Left colon (tissue), 2 donors: ENCODE data around the gene ARID4A. TPM values are rescaled to one million over a fixed set of nuclear protein-coding genes. Genes with fewer than 3 reads are reported as not detected.
"Not testable (repeated sequence)": the region's sequence is repeated elsewhere in the genome, so short reads cannot be mapped to it uniquely, and the experiment has no call there.

Experiments used
- ATAC-seq: fragments of 200-7000 bp; cut with Tn5 transposase; one replicate; pipeline ENCODE4 v1.9.1; 2020; ENCODE audit warnings: mild to moderate bottlenecking, moderate library complexity
- DNase-seq, 2 donors: peaks; one replicate each; pipeline ENCODE4 v3.0.0-alpha.2; 2020
- intact Hi-C, 2 donors: fragments of 100-400 bp; cut with DNase I in 1 of 2; cut with micrococcal nuclease in 1 of 2; formaldehyde crosslinking; loops; one replicate each; pipeline versions ENCODE4 v1.11.2 to v1.14.0; 2022; cut with DNase I, micrococcal nuclease
- total RNA-seq, 2 donors: library from RNA; stranded (reverse); fragmentation: NEBNext Ultra II Directional; extraction: Animal tissue kit (Norgen Biotek cat#: 25700); gene quantifications; one replicate each; pipeline ENCODE4 v1.2.1, GENCODE V29; 2021
- donor health status: DM: no; HTN: no; CAD: no.
- donor health status: DM: yes; HTN: yes; CAD: no.

ARID4A gene
- total RNA-seq, 2 donors from 2014 or later, result 23.4 to 34.0 TPM

DNA sequence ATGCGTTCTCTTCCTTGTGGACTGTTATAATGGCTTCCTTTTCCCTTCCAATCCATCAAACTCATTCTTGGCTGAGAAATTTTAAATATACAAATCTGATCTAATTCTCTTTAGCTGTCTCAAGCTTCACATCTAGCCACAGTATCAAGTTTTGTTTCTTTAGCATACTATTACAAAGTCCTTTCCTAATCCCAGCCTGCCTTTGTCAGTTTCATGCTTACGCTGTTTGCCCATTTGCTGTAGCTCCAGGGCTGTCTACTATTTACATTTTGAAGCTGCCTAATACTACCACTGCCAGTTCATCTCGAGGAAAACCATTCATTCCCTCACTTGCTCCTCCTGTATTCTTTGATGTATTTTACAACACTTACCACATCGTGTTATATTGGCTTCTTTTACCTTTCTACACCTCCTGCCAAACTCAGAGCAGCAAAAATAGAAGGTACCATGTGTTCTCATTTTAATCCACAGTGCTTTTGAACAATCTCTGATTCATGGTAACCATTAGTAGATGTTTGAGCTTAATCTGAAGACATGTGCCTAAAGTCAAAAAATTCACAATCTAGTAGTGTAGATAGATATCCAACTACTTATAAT lies 42.9 kb downstream of the ARID4A start:
- intact Hi-C loops, result no loop called here
- ATAC-seq (no peak), DNase-seq (no peak)

- intact Hi-C loops, ATAC-seq, DNase-seq: not testable (repeated sequence)
Measured at GRCh38 chr14:58343535-58343934, 45.2 kb downstream of the ARID4A start.

- intact Hi-C loops, result no loop called here
- DNase-seq (no peak), ATAC-seq (no peak)
Measured at GRCh38 chr14:58353516-58354299, 55.4 kb downstream of the ARID4A start.

GRCh38 chr14:58354808-58355207 lies 56.5 kb downstream of the ARID4A start:
- ATAC-seq, result no peak
- no peak for DNase-seq
- intact Hi-C loops, result no loop called here

DNA sequence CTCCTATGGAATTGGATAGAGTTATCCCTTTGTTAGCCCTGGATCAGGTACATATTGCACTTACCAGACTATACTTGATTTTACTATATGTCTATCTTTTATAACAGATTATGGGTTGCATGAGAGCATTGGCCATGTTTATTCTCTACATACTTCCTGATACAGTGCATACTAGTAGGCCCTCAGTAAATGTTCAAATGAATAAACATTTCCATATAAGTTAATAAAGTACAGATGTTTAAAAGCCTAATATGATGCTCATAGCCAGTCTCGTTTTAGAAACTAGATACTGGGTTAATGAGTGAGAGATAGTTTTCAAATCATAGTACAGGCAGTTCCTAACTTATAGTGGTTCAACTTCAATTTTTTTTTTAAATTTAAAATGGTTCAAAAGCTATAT lies 57.9 kb downstream of the ARID4A start:
- DNase-seq, result no peak
- no peak for ATAC-seq
- intact Hi-C loops, result no loop called here

DNA sequence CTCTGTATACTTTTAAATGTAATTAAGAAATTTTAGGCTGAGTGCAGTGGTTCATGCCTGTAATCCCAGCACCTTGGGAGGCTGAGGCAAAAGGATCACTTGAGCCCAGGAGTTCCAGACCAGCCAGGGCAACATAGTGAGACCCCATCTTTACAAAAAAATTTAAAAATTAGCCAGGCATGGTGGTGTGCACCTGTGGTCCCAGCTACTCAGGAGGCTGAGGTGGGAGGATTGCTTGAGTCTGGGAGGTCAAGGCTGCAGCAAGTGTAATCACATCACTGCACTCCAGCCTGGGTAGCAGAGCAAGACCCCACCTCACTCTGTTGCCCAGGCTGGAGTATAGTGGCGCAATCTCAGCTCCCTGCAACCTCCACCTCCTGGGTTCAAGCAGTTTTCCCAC lies 63.9 kb downstream of the ARID4A start:
- DNase-seq, ATAC-seq, intact Hi-C loops: not testable (repeated sequence)

- ATAC-seq, result peak; percentile 58
- intact Hi-C loops, result no loop called here
- DNase-seq, result no peak
Measured at GRCh38 chr14:58362798-58363412, 64.5 kb downstream of the ARID4A start.

DNA sequence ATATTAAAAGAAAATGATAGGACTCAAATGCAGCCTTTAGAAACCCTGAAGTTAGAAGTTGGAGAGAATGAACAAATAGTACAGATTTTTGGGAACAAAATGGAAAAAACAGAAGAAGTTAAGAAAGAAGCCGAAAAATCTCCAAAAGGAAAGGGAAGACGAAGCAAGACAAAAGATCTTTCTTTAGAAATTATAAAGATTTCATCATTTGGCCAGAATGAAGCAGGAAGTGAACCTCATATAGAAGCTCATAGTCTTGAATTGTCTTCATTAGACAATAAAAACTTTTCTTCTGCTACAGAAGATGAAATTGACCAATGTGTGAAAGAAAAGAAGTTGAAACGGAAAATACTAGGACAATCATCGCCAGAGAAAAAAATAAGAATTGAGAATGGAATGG lies 66.0 kb downstream of the ARID4A start:
- ATAC-seq, result no peak
- intact Hi-C loops, result no loop called here
- DNase-seq, result no peak

- no peak for ATAC-seq
Measured at GRCh38 chr14:58367296-58367695, 68.9 kb downstream of the ARID4A start.

GRCh38 chr14:58368956-58369355 lies 70.6 kb downstream of the ARID4A start:
- ATAC-seq, result no peak
- intact Hi-C loops, result no loop called here

More at GRCh38 chr14:58367296-58367695, 68.9 kb downstream of the ARID4A start:
- intact Hi-C loops, result no loop called here
- no peak for DNase-seq

GRCh38 chr14:58376791-58377190 lies 78.4 kb downstream of the ARID4A start:
- ATAC-seq (no peak), DNase-seq (no peak)
- intact Hi-C loops, result no loop called here

More at GRCh38 chr14:58368956-58369355, 70.6 kb downstream of the ARID4A start:
- no peak for DNase-seq

DNA sequence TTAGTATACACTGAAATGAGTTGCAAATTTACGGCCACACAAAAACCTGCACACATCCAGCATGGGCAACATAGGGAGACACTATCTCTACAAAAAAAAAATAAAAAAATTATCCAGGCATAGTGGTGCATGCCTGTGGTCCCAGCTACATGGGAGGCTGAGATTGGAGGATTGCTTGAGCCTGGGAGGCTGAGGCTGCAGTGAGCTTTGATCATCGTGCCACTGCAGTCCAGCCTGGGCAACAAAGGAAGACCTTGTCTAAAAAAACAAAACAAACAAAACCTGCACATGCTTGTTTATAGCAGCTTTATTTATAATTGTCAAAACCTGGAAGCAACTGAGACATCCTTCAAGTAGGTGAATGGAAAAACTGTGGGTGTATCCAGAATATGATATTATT lies 92.5 kb downstream of the ARID4A start:
- ATAC-seq (no peak), DNase-seq (no peak)
- intact Hi-C loops, result no loop called here

DNA sequence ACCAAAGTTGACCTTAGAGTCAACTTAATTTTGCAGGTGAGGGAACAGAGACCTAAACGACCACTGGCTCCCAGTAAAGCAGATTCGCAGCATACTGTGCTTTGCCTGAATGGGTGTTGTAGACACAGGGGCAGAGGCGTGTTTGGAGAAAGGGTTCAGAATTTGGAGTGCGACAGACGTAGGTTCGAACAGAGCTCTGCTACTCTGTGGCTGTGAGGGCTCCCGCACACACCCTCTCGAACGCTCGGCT lies 97.1 kb downstream of the ARID4A start:
- intact Hi-C loops, result no loop called here
- no peak for ATAC-seq

GRCh38 chr14:58395812-58396788 lies 97.7 kb downstream of the ARID4A start, which contains the start of gene TOMM20L:
Gene TOMM20L, plus strand, starts transcription at chr14:58395930. Its CDS starts 28 bp downstream, at chr14:58395958.
- ATAC-seq, result peak; percentile 86
- peak; percentile 65 to 81 for DNase-seq
- intact Hi-C loops, result no loop called here

More for the DNA sequence above, 97.1 kb downstream of the ARID4A start:
- DNase-seq, result no peak

GRCh38 chr14:58397156-58397555 lies 98.8 kb downstream of the ARID4A start:
- intact Hi-C loops, result no loop called here

DNA sequence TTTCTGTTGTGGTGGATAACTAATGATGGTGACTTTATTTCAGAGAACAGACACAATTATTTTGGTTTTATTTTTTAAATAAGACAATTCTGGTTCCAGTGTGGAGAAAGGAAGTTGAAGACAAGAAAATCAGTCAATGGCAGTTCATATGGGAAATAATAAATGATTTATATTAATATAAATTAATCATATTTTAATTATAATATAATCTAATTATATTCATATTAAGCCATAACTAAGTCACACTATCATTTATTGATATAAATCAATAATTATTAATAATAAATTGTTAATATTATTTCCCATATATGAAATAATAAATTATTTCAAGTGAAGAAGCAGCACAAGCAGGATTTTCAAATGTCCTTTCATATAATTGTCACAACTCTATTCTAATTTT lies 100.1 kb downstream of the ARID4A start:
- ATAC-seq (no peak), DNase-seq (no peak)
- intact Hi-C loops, result no loop called here

More at GRCh38 chr14:58397156-58397555, 98.8 kb downstream of the ARID4A start:
- DNase-seq (no peak), ATAC-seq (no peak)

GRCh38 chr14:58398895-58399294 lies 100.5 kb downstream of the ARID4A start:
- DNase-seq (no peak), ATAC-seq (no peak)
- intact Hi-C loops, result no loop called here

DNA sequence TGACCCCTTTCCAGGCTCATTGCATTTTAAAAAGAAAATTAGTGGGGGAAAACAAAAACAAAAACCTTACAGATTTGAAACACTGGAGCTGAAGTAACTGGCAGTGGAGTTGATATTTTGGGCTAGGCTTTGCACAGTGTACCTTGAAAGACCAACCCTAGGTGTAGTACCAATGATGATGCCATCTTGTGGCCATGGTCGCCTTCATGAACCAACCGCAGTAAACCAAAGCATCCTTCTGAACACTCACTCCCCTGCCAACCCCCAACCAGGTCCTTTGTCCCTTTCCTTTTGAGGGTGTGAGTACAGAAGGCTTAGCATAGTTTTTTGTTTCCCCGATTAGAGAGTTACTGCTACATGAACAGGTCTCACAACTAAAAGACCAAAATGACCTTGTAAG lies 103.2 kb downstream of the ARID4A start:
- ATAC-seq, result no peak
- DNase-seq, result no peak
- intact Hi-C loops, result no loop called here

- DNase-seq (no peak), ATAC-seq (no peak)
- intact Hi-C loops, result no loop called here
Measured at GRCh38 chr14:58408681-58409215, 110.4 kb downstream of the ARID4A start.
